GM21447 (cell line): Measurements from ENCODE around the gene FNDC3B.
"Not testable (repeated sequence)": the region's sequence is repeated elsewhere in the genome, so short reads cannot be mapped to it uniquely, and the experiment has no call there.

Experiments used
- ATAC-seq: cut with Tn5 transposase; IDR thresholded peaks from one replicate; pipeline ENCODE4 v1.9.1; 2021; ENCODE audit not compliant: unreplicated experiment

Gene FNDC3B

GRCh38 chr3:172255321-172255720, 215.9 kb downstream of the FNDC3B start:
- not testable (repeated sequence) for ATAC-seq

- ATAC-seq, result no peak
Observed at GRCh38 chr3:172256101-172256734, 216.8 kb downstream of the FNDC3B start.

GRCh38 chr3:172257648-172258400, 218.4 kb downstream of the FNDC3B start:
- no peak for ATAC-seq

- no peak for ATAC-seq
Observed at GRCh38 chr3:172258624-172259023, 219.2 kb downstream of the FNDC3B start.

GRCh38 chr3:172259111-172259541, 219.7 kb downstream of the FNDC3B start:
- no peak for ATAC-seq

- no peak for ATAC-seq
Observed at GRCh38 chr3:172259726-172260248, 220.4 kb downstream of the FNDC3B start.

- ATAC-seq, result no peak
Observed at GRCh38 chr3:172260381-172260780, 221.0 kb downstream of the FNDC3B start.

- no peak for ATAC-seq
Observed at GRCh38 chr3:172261054-172261453, 221.7 kb downstream of the FNDC3B start.

GRCh38 chr3:172262991-172263608, 223.7 kb downstream of the FNDC3B start:
- no peak for ATAC-seq

GRCh38 chr3:172263781-172264486, 224.6 kb downstream of the FNDC3B start:
- no peak for ATAC-seq

- no peak for ATAC-seq
Observed at GRCh38 chr3:172266103-172266502, 226.7 kb downstream of the FNDC3B start.

GRCh38 chr3:172268425-172268824, 229.0 kb downstream of the FNDC3B start:
- ATAC-seq, result no peak

- no peak for ATAC-seq
Observed at GRCh38 chr3:172268868-172269267, 229.5 kb downstream of the FNDC3B start.

- peak; percentile 98 for ATAC-seq
Observed at GRCh38 chr3:172270557-172271166, 231.3 kb downstream of the FNDC3B start.

- no peak for ATAC-seq
Observed at GRCh38 chr3:172271386-172271976, 232.1 kb downstream of the FNDC3B start.

- no peak for ATAC-seq
Observed at GRCh38 chr3:172272698-172273097, 233.3 kb downstream of the FNDC3B start.

- no peak for ATAC-seq
Observed at GRCh38 chr3:172273378-172273777, 234.0 kb downstream of the FNDC3B start.

- no peak for ATAC-seq
Observed at GRCh38 chr3:172274906-172275305, 235.5 kb downstream of the FNDC3B start.

GRCh38 chr3:172275586-172275985, 236.2 kb downstream of the FNDC3B start:
- ATAC-seq, result no peak

GRCh38 chr3:172276103-172276502, 236.7 kb downstream of the FNDC3B start:
- no peak for ATAC-seq
